Measurements from ENCODE around the gene ARHGDIB. TPM values are rescaled to one million over a fixed set of nuclear protein-coding genes. Genes with fewer than 3 reads are reported as not detected.

The ARHGDIB gene
- total and polyA plus RNA-seq, 2 of the 13 experiments (the other 11 are each of a cell fraction or from before 2014, with no cell fraction given): 0.11 to 0.87 TPM

GRCh38 chr12:14993537-14994266 is 32.3 kb upstream of the ARHGDIB start:
- no TSS peak for BruUV-seq (replicated peaks)
- Histone ChIP-seq H3K79me2 (ENCODE audit: insufficient read depth, low read length) (no peaks in the 10 kb centered on the region), H3K4me3 (replicated peaks in 1 of 3; ENCODE audit: insufficient read depth in 1 of 3, low read depth in 2 of 3, low read length in 3 of 3) (no peak overlapping the region), H3K36me3 (replicated peaks in 1 of 2; ENCODE audit: control insufficient read depth in 1 of 2, insufficient read depth in 2 of 2, low read length in 2 of 2) (no peaks in the 10 kb centered on the region), H3K27ac (ENCODE audit: extremely low read length, insufficient read depth, low read length) (no peak overlapping the region), H3K4me2 (ENCODE audit: low read depth, low read length) (no peak overlapping the region), H4K20me1 (ENCODE audit: insufficient read depth, low read length) (no peaks in the 10 kb centered on the region), H3K4me1 (ENCODE audit: insufficient read depth, low read length) (no peaks in the 10 kb centered on the region), H3K9ac (ENCODE audit: insufficient read depth, low read depth, low read length) (no peak overlapping the region), H3K27me3 (ENCODE audit: control insufficient read depth in 1 of 2, insufficient read depth in 2 of 2, low read length in 2 of 2) (no peaks in the 10 kb centered on the region; a peak in 1 of 5 replicates), H2AFZ (ENCODE audit: low read length) (no peak overlapping the region), H3K9me3 (ENCODE audit: low read length) (no peaks in the 10 kb centered on the region)
- in situ Hi-C loops (cut with HindIII; ENCODE audit: extremely low pct_ligation_motif_present, low pct_unique_long_range_greater_than_20kb): no loop called here
- WGBS (ENCODE audit: low lambda C conversion rate): 8% methylated on average over 3 of the region's 4 CpGs
- FAIRE-seq (no peak), ATAC-seq (peak; percentile 36; the same call in 1 of the 3 replicates), DNase-seq (ENCODE audit: low spot score) (no peak)
- CTCF ChIA-PET (ENCODE audit: low intra/inter-chr PET ratio, low total read pairs): interaction anchor here (2.8 kb wide), 1 partner anchor 149 kb away, joined by 21 read pairs; no protein-coding TSS in a partner anchor
- POLR2A ChIA-PET: no interaction called here
- no peak for TF ChIP-seq ZNF160 (CRISPR knock-in tag; IDR thresholded peaks at IDR 0.05)
- no peak for TF ChIP-seq TEAD3 (CRISPR knock-in tag; optimal IDR thresholded peaks at IDR 0.05; ENCODE audit: borderline replicate concordance)
- TF ChIP-seq ZNF350 (CRISPR knock-in tag; IDR thresholded peaks at IDR 0.05; ENCODE audit: borderline replicate concordance, low read depth): no peak
- TF ChIP-seq TERF1 (CRISPR knock-in tag; IDR thresholded peaks at IDR 0.05): no peak
- TF ChIP-seq HHEX (CRISPR knock-in tag; IDR thresholded peaks at IDR 0.05): no peak
- TF ChIP-seq ZNF260 (CRISPR knock-in tag; IDR thresholded peaks at IDR 0.05; ENCODE audit: borderline replicate concordance, low read depth): no peak
- TF ChIP-seq MTA3 (CRISPR knock-in tag; IDR thresholded peaks at IDR 0.05): no peak
- no peak for TF ChIP-seq KLF13 (CRISPR knock-in tag; IDR thresholded peaks at IDR 0.05)
- TF ChIP-seq KAT8 (CRISPR knock-in tag; IDR thresholded peaks at IDR 0.05): no peak
- TF ChIP-seq ATF1 (CRISPR knock-in tag; IDR thresholded peaks at IDR 0.05): no peak
- TF ChIP-seq ZC3H13 (CRISPR knock-in tag; IDR thresholded peaks at IDR 0.05): no peak
- no peak for TF ChIP-seq NFIB (CRISPR knock-in tag; IDR thresholded peaks at IDR 0.05; ENCODE audit: borderline replicate concordance)
- no peak for TF ChIP-seq ZNF468 (CRISPR knock-in tag; IDR thresholded peaks at IDR 0.05)
- TF ChIP-seq ZBTB42 (CRISPR knock-in tag; IDR thresholded peaks at IDR 0.05): no peak
- TF ChIP-seq CHCHD3 (CRISPR knock-in tag; IDR thresholded peaks at IDR 0.05): no peak
- no peak for TF ChIP-seq DR1 (CRISPR knock-in tag; IDR thresholded peaks at IDR 0.05)
- TF ChIP-seq ZNF629 (CRISPR knock-in tag; conservative IDR thresholded peaks at IDR 0.05): no peak
- no peak for TF ChIP-seq PHF5A (CRISPR knock-in tag; IDR thresholded peaks at IDR 0.05; ENCODE audit: low read depth, unreplicated experiment)
- intact Hi-C loops (cut with micrococcal nuclease; ENCODE audit: unreplicated experiment): loop anchor here (10.0 kb wide), 1 partner anchor 359 kb away; no protein-coding TSS in a partner anchor

Data from HepG2 (cell line).